Stimulated activated naive CD8-positive, alpha-beta T cell treated with anti-CD3 and anti-CD28 coated beads, Interleukin-15, amount 100 ng/mL, for 72 hours (primary cell): Measurements from ENCODE around the gene SCFD2.
A peak's percentile ranks its signal among the peaks of the same experiment; 100 is the strongest.
"Not testable (repeated sequence)": the region's sequence is repeated elsewhere in the genome, so short reads cannot be mapped to it uniquely, and the experiment has no call there.

Experiments
- ATAC-seq: fragments of 150-1000 bp; cut with Tn5 transposase; 2 replicates; pipeline ENCODE4 v1.10.0; 2021; ENCODE audit warnings: mild to moderate bottlenecking, moderate library complexity
- DNase-seq, 2 donors: peaks; one replicate each; pipeline ENCODE4 v3.0.0; 2021 to 2022
- H3K27ac Mint-ChIP-seq, 2 donors: one replicate each; pipeline ENCODE4 v1.8.0; 2022; ENCODE audit warnings: mild to moderate bottlenecking in 2 of 2, mixed read lengths in 2 of 2, moderate library complexity in 2 of 2
- H3K27me3 Mint-ChIP-seq: one replicate; pipeline ENCODE4 v1.8.0; 2022; ENCODE audit warnings: mixed read lengths
- H3K4me1 Mint-ChIP-seq: one replicate; pipeline ENCODE4 v1.8.0; 2022; ENCODE audit warnings: mild to moderate bottlenecking, mixed read lengths
- H3K4me3 Mint-ChIP-seq, 2 donors: one replicate each; pipeline ENCODE4 v1.8.0; 2022; ENCODE audit warnings: mild to moderate bottlenecking in 2 of 2, mixed read lengths in 2 of 2, moderate library complexity in 1 of 2
- H3K9me3 Mint-ChIP-seq, 2 donors: one replicate each; pipeline ENCODE4 v1.8.0; 2022; ENCODE audit warnings: mixed read lengths in 2 of 2

Gene SCFD2

DNA sequence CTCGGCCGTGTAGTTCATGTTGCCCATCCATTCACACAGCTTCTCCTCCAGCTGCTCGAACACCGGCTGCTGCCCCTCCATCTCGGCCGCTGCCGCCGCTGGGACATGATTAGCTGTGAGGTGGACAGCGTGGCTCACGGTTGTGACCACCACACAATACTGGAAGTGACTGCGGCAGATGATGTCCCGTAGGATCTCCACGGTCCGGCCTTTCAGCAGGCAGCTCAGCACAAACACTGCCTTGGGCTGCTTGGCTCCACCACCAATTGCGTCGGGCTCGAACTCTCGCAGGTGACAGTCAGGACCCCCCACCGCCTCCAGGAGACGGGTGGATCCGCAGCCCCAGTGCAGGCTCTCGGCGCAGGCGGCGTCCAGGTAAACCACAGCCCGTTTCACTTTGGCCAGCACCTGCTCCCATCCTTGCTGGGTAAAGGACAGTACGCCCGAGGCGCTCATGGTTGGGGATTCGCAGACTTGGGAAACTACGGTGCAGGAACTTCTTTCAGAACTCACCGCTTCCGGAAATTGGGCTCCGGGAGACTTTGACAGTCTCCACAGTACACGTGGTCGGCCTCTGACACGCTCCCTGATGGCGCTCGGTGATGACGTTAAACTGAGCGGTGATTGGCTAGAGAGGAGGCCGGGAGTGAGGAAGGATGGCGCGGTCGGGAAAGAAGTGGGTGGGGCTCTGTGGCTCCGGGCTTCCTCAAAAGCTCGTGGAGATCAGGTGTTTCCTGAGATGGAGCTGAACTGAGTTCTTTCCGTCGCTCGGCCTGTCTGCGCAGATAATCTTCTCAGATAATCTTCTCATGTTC, at the start of gene SCFD2:
Gene SCFD2, minus strand, starts transcription at position 576 of the 815 bp plus-strand sequence.
- Mint-ChIP-seq H3K27ac (peak within 1 kb of the TSS; percentile 95 to 97), H3K4me1 (peaks cover 46% of the 10 kb centered on the region), H3K27me3 (peaks cover under 1% of the 10 kb centered on the region), H3K4me3 (peak within 1 kb of the TSS; percentile 96 to 97), H3K9me3 (no peaks in the 10 kb centered on the region)
- ATAC-seq, result peak; percentile 99
- DNase-seq, result peak; percentile 87 to 93

GRCh38 chr4:53409479-53409878, 43.6 kb upstream of the SCFD2 start:
- H3K9me3 Mint-ChIP-seq, result peaks cover 0 to 20% of the 10 kb centered on the region in 2 donors
- not testable (repeated sequence) for DNase-seq, H3K27ac Mint-ChIP-seq, H3K27me3 Mint-ChIP-seq, H3K4me3 Mint-ChIP-seq, ATAC-seq
- peaks cover 51% of the 10 kb centered on the region for H3K4me1 Mint-ChIP-seq

DNA sequence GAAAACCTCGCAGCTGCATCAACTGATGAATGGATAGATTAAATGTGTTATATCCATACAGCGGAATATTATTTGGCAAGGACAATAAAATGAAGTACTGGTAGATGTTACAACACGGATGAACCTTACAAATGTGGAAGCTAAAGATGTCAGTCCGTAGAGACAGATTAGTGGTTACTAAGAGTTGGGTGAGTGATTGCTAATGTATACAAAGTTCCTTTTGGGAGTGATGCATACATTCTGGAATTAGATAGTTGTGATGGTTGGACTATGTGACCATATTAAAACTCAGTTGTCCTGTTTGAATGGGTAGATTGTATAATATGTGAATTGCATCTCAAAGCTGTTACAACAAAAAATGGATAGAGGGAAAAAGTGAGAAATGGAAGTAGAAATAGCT, 14.4 kb upstream of the SCFD2 start:
- H3K27me3 Mint-ChIP-seq, result no peaks in the 10 kb centered on the region
- peaks cover 29% of the 10 kb centered on the region for H3K4me1 Mint-ChIP-seq
- H3K4me3 Mint-ChIP-seq, result peak overlapping the region in 1 of 2 donors; percentile 55
- no peaks in the 10 kb centered on the region for H3K9me3 Mint-ChIP-seq
- DNase-seq (no peak), ATAC-seq (no peak)
- H3K27ac Mint-ChIP-seq, result no peak overlapping the region

GRCh38 chr4:53378171-53378482, 12.3 kb upstream of the SCFD2 start:
- Mint-ChIP-seq H3K27me3 (no peaks in the 10 kb centered on the region), H3K4me1 (peaks cover 29% of the 10 kb centered on the region), H3K4me3 (peak overlapping the region; percentile 89 to 94), H3K27ac (peak overlapping the region; percentile 93 to 99), H3K9me3 (no peaks in the 10 kb centered on the region)
- ATAC-seq (no peak), DNase-seq (no peak)

- Mint-ChIP-seq H3K4me3 (peak within 1 kb of the TSS; percentile 89 to 94), H3K9me3 (no peaks in the 10 kb centered on the region), H3K27ac (peak within 1 kb of the TSS; percentile 93 to 99), H3K4me1 (peaks cover 29% of the 10 kb centered on the region), H3K27me3 (no peaks in the 10 kb centered on the region)
- peak; percentile 97 for ATAC-seq
- DNase-seq, result peak; percentile 94 to 96
Measured at GRCh38 chr4:53377319-53378170, 11.7 kb upstream of the SCFD2 start, which contains the start of gene FIP1L1. Gene FIP1L1, plus strand, starts transcription at chr4:53377641. Its CDS starts 198 bp downstream, at chr4:53377839.

DNA sequence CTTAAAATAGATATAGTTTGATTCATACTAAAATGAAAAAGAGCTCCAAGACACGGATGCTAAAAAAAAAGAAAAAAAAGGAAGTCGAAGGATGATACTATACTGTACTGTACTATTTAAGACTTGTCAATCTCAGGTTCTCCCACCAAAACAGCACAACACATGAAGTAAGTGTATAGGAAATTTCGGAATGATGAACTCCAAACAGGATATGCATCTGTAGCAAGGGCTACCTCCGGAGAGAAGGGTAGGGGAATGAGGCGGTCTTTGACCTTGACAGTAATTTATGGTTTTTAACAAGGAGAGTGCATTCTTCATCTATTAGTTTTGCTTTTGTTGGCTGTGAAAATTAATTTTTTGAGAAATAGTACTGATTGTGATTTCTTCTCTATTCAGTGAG, 11.0 kb upstream of the SCFD2 start:
- no peak for ATAC-seq
- DNase-seq, result no peak
- H3K27ac Mint-ChIP-seq, result peak overlapping the region; percentile 93 to 99
- peaks cover 6% of the 10 kb centered on the region for H3K27me3 Mint-ChIP-seq
- H3K9me3 Mint-ChIP-seq, result no peaks in the 10 kb centered on the region
- peak overlapping the region; percentile 89 to 94 for H3K4me3 Mint-ChIP-seq
- H3K4me1 Mint-ChIP-seq, result peaks cover 29% of the 10 kb centered on the region

DNA sequence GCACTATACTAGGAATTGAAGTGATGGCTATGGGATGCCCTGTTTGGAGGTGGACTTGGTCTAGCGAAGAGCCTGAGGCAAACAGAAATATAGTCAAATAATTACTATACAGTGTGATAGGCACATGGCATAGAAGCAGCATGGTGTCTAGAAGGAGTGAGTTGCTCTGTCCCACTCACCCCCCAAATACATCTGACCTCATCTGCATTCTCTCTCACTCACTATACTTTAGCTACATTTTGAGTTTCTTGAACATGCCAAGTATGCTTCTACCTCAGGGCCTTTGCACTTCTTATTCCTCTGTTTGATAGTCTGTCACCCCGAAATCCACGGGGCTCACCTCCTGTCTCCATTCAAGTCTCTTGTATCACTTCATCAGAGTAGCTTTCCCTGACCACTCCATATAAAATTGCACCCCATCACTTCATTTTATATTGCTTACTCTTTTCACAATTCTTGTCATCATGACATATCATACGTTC, 9.0 kb upstream of the SCFD2 start:
- DNase-seq (no peak), ATAC-seq (no peak)
- no peak overlapping the region for H3K27ac Mint-ChIP-seq
- H3K27me3 Mint-ChIP-seq, result peaks cover 16% of the 10 kb centered on the region
- no peak overlapping the region for H3K4me3 Mint-ChIP-seq
- no peaks in the 10 kb centered on the region for H3K9me3 Mint-ChIP-seq
- H3K4me1 Mint-ChIP-seq, result peaks cover 21% of the 10 kb centered on the region

DNA sequence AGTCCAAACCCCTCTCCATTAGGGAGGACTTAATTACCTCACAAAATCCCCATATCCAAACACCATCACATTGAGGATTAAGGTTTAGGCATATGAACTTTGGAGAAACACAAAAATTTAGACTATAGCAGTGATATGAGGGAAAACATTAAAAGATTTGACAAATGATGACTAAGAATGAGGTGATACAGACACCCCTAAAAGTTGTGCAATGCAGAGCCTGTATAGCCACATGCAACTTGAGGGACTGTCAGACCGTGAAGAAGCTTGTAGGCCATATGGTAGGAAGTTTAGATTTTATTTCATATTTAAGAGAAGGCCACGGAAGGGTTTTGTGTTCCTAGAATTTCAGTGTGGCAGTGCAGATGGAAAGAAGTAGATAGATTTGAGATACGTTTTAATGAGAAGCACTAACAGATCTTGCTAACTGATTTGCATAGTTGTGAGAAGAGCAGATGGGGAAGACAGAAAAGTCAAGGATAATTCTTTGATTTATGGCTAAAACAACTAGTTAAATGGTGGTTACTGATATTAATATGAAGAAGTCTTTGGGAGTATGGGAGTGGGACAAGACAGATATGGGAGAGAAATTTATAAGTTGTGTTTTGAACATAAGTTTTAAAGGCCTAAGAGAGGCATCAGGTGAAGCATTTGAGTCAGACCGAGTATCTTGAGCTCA, 6.1 kb upstream of the SCFD2 start:
- Mint-ChIP-seq H3K9me3 (no peaks in the 10 kb centered on the region), H3K4me3 (no peak overlapping the region), H3K27ac (no peak overlapping the region), H3K4me1 (peaks cover 19% of the 10 kb centered on the region), H3K27me3 (peaks cover 16% of the 10 kb centered on the region)
- ATAC-seq, result no peak
- no peak for DNase-seq

DNA sequence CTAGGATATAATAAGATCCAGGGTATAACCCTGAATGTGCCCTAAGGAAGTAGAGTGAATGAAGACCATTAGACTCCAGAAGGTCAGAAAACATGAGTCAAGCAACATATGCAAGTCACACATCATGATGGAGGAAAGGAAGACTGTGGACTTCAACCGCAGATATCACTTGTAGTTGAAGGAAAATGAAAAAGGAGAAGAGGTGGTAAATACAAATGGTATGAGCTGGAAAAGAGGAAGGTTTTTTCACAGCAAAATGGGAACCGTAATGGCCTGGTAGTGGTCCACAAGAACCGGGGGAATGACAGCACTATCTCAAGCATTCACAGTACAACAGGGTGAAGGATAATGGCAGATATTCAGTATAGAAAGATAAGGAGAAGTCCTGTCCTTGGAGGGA, 5.2 kb upstream of the SCFD2 start:
- no peak overlapping the region for H3K27ac Mint-ChIP-seq
- H3K4me1 Mint-ChIP-seq, result peaks cover 21% of the 10 kb centered on the region
- no peaks in the 10 kb centered on the region for H3K9me3 Mint-ChIP-seq
- DNase-seq, result no peak
- no peak for ATAC-seq
- H3K27me3 Mint-ChIP-seq, result peaks cover 16% of the 10 kb centered on the region
- H3K4me3 Mint-ChIP-seq, result no peak overlapping the region

GRCh38 chr4:53367721-53368120, 1.9 kb upstream of the SCFD2 start:
- peaks cover 29% of the 10 kb centered on the region for H3K4me1 Mint-ChIP-seq
- peak overlapping the region in 1 of 2 donors; percentile 56 for H3K4me3 Mint-ChIP-seq
- ATAC-seq (no peak), DNase-seq (no peak)
- peak overlapping the region in 1 of 2 donors; percentile 34 for H3K27ac Mint-ChIP-seq
- peaks cover 16% of the 10 kb centered on the region for H3K27me3 Mint-ChIP-seq
- H3K9me3 Mint-ChIP-seq, result no peaks in the 10 kb centered on the region

GRCh38 chr4:53366301-53366716, 448 bp upstream of the SCFD2 start:
- Mint-ChIP-seq H3K27me3 (peaks cover 7% of the 10 kb centered on the region), H3K4me3 (peak overlapping the region; percentile 96 to 97), H3K27ac (peak overlapping the region; percentile 95 to 97), H3K4me1 (peaks cover 40% of the 10 kb centered on the region), H3K9me3 (no peaks in the 10 kb centered on the region)
- peak; percentile 65 for ATAC-seq
- no peak for DNase-seq

GRCh38 chr4:53365121-53365485, 758 bp downstream of the SCFD2 start:
- peak overlapping the region; percentile 96 to 97 for H3K4me3 Mint-ChIP-seq
- peak overlapping the region; percentile 95 to 97 for H3K27ac Mint-ChIP-seq
- peak; percentile 6 for ATAC-seq
- no peaks in the 10 kb centered on the region for H3K27me3 Mint-ChIP-seq
- H3K4me1 Mint-ChIP-seq, result peaks cover 51% of the 10 kb centered on the region
- DNase-seq, result no peak
- no peaks in the 10 kb centered on the region for H3K9me3 Mint-ChIP-seq

GRCh38 chr4:53364624-53365023, 1.2 kb downstream of the SCFD2 start:
- Mint-ChIP-seq H3K9me3 (no peaks in the 10 kb centered on the region), H3K4me1 (peaks cover 56% of the 10 kb centered on the region), H3K27me3 (no peaks in the 10 kb centered on the region), H3K4me3 (peak overlapping the region; percentile 96 to 97), H3K27ac (peak overlapping the region in 1 of 2 donors; percentile 97)
- no peak for DNase-seq
- ATAC-seq, result no peak

DNA sequence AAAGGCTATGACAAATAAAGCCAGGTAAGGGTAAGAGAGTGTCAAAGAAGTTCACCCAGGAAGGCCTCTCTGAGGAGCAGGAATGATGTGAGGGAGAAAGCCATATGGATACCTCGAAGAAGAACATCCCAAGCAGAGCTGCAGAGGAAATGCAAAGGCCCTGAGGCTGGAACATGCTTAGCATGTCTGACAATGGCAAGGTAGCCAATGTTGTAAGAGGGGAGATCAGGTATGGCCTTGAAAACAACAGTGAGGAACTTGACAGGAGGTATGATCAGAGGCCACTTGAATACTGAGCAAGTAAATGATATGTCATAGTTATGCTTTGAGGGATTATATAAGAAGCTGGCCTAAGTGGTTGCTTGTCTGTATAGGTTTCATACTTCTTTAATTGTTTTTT, 3.8 kb downstream of the SCFD2 start:
- no peaks in the 10 kb centered on the region for H3K27me3 Mint-ChIP-seq
- no peak for ATAC-seq
- H3K9me3 Mint-ChIP-seq, result no peaks in the 10 kb centered on the region
- peaks cover 50% of the 10 kb centered on the region for H3K4me1 Mint-ChIP-seq
- peak overlapping the region; percentile 42 to 67 for H3K4me3 Mint-ChIP-seq
- no peak overlapping the region for H3K27ac Mint-ChIP-seq
- DNase-seq, result no peak

- no peak for ATAC-seq
- Mint-ChIP-seq H3K4me3 (peak overlapping the region in 1 of 2 donors; percentile 0), H3K9me3 (no peaks in the 10 kb centered on the region), H3K4me1 (peaks cover 46% of the 10 kb centered on the region), H3K27me3 (no peaks in the 10 kb centered on the region), H3K27ac (peak overlapping the region in 1 of 2 donors; percentile 34)
- no peak for DNase-seq
Measured at GRCh38 chr4:53361451-53361850, 4.4 kb downstream of the SCFD2 start.
